Measurements from ENCODE around the gene SREBF1.

The SREBF1 gene

DNA sequence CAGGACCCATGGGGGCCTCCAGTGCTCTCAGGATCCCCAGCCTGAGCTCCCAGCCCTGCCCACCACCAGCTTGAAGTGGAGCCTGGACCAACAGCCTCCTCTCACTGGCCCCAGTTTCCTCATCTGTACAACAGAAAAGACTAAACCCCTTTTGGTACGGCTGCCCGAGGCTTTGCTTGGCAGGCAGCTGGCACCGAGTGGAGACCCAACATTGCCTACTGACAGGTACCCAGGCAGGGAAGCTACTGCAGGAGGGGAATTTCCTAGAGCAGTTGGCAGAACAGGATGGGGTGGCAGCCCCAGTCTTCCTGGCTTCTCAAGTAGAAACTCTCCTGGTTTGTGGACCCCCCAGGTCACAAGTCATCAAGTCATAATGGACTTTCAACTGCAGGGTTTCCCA is 14.2 kb downstream of the SREBF1 start:
- DNase-seq = no peak

DNA sequence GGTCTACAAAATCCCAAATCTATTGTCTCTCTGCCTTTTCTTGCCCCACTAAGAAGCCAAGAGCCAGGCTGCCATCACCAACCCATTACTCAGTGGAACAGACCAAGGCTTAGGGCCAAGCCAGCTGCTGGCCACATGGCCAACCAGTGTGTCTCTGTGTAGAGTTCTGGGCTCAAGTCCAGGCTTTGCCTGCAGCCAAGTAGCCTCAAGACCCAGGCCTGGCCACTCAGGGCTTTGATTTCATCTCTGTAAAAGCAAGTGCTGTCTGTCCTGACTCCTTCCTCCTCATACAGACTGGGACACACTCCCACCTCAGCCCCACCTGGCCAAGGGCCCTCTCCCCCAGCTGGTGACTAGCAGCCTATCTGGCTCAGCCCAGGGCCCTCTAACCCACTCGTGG is 14.6 kb downstream of the SREBF1 start:
- no peak for DNase-seq

DNA sequence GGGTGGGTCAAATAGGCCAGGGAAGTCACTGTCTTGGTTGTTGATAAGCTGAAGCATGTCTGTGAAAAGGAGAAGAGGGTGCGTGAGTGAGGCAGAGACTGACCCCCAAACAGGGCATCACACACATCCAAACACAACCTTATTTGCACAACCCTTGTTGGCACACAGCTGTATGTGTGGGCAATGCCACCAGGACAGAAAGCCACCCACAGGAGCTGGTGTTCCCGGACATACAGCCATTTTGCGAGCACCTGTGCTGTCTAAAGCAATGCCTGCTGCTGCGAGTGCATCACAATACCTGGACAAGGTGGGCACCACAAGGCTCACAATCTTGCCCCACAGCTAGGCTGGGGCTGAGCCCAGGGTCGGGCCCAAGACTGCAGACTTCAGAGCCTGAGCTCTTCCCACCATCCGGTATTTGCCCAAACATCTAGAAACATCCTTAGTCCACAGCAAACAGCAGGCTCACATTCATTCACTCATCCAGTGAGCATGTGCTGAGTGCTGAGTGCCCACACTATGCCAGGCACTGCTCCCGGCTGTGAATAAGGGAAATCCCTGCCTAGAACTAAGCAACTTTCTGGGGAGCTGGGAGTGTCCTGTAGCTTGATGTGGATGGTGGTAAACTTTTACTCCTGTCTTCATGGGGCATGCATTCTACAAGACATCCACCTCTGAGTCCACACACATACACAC is 16.2 kb downstream of the SREBF1 start:
- DNase-seq = no peak

DNA sequence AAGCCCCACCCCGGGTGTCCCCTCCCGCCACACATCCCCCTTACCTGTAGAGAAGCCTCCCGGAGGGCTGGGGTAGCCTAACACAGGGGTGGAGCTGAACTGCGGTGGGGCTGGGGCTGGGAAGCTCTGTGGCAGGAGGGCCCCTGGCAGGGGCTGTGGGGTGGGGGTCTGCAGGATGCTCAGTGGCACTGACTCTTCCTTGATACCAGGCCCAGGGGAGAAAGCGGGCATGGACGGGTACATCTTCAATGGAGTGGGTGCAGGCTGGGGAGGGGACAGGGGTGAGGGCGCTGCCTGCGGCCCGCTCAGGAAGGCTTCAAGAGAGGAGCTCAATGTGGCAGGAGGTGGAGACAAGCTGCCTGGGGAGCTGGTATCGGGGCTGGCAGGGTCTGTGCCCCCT is 16.7 kb downstream of the SREBF1 start:
- no peak for DNase-seq

DNA sequence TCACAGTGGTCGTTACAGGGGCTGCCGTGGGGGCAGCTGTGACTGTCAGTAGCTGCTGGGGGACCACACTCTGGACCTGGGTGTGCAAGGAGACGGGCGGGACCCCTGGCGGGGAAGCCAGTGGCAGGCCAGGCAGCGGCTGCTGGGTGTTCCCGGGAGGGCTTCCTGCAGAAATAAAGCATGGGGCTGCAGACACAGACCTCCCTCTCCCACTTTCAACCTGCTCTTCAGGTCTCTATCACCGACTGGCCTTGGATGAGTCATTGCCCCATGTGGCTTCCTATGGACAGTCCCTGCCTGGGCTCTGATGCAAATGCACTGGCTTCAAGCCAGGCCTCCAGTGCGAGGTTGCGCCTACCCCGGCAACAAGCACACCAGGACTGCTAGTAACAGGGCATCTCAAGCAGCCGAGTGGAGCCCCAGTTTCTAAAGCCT is 17.2 kb downstream of the SREBF1 start:
- DNase-seq = no peak

DNA sequence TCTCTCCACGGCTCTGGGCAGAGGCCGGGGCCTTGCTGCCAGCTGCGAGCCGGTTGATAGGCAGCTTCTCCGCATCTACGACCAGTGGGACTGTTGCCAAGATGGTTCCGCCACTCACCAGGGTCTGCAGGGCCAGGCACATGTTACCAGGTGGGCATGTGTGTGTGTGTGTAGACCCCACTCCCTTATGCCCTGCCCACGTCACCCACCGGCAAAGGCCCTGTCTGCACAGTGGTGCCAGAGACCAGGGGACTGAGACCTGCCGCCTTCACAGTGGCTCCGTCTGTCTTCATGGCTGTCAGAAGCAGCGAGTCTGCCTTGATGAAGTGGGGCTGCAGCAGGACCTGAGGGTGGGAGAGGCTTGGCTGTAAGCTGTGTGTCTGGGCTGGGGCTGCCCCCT is 17.7 kb downstream of the SREBF1 start:
- DNase-seq = no peak

DNA sequence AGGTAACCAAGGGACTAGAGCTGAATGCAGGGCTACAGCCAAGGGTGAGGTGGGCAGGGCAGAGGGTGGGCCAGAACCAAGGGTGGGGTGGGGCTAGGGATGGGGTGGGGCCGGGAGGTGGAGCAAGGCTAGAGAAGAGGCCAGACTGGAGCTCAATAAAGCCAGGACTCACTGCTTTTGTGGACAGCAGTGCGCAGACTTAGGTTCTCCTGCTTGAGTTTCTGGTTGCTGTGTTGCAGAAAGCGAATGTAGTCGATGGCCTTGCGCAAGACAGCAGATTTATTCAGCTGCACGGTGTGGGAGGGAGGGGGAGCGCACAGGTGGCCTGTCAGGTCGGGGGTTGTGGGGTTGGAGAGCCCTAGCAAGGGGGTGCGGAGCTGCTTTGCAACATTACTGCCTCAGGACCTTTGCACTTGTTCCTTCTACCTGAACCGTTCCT is 18.7 kb downstream of the SREBF1 start:
- no peak for DNase-seq

DNA sequence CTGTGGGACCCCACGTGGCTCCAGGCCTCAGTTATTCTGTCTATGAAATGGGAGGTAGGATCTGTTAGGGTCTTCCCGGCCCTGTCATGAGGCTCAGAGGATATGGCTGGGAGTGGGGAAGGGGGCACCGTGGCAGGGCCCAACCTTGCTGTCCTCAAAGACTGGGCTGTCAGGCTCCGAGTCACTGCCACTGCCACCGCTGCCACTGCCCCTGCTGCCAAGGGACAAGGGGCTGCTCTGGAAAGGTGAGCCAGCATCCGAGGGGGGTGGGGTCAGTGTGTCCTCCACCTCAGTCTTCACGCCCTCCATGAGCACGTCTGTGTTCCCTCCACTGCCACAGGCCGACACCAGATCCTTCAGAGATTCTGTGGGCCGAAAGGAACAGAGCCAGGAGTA is 19.2 kb downstream of the SREBF1 start:
- DNase-seq = no peak

DNA sequence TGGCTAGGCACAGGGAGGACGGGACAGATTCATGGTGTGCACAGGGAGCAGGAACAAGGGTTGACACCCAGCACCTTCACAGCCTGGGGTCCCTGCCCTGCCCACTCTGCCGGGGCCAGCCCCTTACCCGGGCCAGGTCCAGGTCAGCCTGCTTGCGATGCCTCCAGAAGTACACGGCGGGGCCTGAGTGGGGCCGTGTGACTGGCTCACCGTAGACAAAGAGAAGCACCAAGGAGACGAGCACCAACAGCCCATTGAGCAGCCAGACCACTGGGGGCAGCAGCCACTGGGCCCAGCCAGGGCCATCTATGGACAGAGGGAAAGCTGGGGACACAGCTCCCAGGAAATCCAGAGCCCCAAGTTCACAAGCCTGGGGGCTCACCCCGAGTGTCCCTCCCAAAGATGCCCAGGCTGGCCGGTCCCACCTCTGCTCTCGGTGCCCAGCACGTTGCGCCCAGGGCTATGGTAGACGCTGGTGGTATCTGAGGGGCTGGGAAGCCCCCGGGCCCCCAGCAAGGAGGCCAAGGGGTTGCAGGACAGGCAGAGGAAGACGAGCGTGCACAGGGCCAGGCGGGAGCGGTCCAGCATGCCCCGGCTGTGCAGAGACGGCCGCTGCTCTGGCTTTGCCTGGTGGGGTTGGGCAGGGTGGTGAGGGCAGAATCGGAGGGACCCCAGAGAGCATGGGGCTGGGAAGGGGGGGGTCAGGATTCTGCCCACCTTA is 19.8 kb downstream of the SREBF1 start:
- no peak for DNase-seq

DNA sequence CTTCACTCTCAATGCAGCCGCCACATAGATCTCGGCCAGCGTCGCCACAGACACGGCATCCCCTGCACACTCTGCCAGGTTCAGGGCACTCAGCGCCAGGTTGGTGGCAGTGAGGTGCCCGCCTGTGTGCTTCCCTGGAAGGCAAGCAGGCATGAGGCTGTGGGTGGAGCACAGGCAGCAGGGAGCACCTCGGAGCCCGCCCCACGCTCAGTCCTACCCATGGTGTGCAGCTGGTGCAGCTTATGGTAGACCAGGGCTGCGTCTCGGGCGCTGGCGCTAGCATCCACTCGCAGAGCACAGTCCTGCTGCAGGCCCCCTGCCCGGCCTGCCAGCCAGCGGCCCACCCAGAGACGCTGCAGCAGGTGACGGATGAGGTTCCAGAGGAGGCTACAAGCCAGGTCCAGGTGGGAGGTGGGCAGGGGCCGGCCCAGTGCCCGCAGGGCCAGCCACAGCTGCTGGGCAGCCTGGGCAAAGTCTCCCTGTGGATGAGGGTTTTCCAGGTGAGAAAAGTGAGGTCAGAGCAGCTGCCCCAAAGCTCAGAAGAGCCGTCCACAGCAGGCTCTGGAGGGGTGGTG is 20.5 kb downstream of the SREBF1 start:
- DNase-seq = no peak

DNA sequence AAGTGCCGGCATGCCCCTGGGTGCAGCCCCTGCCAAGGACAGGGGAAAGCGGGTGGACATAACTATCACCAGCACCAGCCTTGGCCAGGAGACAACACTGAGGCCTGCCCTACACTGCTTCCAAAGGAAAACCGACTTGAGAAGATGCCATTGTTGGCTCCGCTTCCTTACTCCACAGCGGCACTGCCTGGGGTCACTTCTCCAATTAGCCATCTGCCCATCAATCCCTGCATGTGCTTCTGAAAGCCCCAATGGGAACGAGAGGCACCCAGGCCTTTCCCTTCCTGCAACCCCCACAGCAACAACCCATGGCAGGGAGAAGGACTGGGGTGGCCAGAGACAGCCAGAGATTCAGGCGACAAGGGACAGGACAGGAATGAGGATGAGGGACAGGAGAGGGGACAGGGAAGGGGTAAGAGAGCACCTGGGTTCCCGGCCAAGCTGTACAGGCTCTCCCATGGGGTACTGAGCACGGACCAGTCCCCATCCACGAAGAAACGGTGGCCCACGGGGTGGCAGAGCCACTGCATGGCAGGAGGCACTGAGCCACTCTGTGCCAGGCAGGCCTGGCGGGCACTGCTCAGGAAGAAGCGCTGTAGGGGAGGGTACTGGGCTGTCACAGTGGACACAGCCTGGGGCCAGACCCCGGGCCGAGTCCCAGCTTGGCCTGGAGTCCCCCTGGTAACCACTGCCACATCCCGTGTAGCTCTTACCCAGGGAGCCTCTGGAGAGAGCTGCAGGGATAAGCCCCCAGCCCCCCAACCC is 21.2 kb downstream of the SREBF1 start:
- DNase-seq = no peak

DNA sequence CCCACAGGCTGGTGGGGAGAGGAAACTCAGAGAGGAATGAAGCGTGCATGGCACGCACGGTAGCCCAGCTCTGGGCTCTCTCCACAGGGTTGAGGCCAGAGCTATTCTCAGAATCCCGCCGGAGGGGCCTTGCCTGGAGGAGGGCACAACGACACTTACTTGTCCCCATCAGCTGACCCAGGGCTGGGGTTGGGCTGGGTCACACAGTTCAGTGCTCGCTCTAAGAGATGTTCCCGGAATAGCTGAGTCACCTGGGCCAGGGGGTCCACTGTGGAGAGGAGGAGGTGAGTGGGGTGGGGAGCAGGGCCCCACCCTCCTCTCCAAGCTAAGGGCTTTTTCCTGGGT is 21.8 kb downstream of the SREBF1 start:
- DNase-seq = no peak

DNA sequence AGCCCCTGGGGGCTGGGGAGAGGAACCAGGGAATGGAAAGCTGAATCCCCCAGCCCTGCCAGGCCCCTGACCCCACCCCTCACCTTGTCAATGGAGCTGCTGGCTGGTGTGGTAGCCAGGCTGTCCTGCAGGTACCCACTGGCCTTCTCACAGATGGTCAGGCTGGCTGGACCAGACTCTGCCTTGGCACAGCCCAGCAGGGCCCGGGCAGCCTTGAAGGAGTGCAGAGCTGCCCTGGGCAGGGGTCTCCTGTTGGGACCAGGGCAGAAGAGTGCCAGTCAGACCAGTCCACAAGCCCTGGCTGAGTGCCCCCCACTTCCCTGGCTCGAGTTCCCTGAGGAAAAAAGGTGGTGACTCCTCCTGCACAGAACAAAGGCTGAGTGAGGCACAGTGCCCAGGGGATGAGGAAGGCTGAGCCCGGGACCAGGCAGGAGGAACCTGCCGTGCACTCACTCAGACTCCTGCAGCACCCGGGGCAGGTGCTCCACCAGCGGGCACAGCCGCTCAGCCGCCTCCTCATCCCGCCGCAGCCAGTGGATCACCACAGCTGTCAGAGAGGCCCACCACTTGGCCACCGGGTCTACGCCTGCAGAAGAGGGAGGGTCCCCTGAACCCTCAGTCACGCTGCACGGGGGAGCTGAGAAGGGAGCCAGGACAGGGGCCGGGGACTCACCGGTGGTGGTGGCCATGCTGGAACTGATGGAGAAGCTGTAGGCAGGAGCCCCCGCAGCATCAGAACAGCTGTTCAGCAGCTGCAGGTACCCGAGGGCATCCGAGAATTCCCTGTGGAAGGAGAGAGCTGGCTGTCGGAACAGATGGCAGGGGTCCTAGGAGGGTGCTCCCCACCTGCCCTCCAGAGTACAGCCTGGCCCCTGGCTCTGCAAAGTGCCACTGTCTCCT is 22.4 kb downstream of the SREBF1 start:
- no peak for DNase-seq

DNA sequence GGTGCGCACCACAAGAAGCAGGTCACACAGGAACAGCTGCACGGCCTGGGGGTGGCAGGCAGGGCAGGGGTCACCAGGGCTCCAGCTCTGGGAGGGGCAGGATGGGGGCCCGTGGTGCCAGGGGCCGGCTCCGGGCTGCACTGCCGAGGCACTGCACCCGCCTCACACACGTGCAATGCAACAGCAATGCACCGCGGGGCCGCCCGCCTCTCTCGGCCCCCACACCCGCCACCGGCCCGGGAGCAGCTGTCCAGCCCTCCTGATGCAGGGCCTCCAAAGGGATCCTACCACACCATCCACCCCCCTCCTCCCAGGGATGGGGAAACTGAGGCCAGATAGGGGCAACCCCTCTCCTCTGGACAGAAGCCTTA is 23.1 kb downstream of the SREBF1 start:
- DNase-seq = no peak

DNA sequence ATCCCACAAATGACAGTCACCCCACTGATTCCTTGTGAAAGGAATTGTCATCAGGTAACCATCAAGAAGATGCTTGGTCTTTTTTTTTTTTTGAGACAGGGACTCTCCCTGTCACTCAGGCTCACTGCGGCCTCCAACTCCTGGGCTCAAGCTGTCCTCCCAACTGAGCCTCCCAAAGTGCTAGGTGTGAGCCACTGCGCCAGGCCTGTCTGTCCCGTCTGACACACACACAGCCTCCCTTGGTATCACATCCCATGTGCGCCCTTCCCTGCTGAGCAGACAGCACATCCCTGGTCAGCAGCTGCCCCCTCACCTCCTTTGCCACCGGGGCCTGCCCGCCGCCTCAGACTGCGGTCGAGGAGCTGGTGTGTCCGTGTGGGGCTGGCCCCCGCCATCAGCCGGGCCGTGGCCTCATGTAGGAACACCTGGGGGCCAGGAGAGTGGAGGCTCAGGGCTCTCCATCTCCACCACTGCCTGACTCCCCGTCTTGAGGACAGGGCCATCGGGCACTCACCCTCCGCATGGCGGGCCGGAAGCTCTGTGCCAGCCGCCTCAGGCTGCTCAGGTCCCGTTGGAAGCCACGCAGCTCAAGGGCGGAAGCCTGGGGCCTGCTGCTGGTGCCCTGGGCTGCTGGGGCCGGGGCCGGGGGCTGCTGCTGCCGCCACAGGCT is 23.6 kb downstream of the SREBF1 start:
- DNase-seq = no peak

DNA sequence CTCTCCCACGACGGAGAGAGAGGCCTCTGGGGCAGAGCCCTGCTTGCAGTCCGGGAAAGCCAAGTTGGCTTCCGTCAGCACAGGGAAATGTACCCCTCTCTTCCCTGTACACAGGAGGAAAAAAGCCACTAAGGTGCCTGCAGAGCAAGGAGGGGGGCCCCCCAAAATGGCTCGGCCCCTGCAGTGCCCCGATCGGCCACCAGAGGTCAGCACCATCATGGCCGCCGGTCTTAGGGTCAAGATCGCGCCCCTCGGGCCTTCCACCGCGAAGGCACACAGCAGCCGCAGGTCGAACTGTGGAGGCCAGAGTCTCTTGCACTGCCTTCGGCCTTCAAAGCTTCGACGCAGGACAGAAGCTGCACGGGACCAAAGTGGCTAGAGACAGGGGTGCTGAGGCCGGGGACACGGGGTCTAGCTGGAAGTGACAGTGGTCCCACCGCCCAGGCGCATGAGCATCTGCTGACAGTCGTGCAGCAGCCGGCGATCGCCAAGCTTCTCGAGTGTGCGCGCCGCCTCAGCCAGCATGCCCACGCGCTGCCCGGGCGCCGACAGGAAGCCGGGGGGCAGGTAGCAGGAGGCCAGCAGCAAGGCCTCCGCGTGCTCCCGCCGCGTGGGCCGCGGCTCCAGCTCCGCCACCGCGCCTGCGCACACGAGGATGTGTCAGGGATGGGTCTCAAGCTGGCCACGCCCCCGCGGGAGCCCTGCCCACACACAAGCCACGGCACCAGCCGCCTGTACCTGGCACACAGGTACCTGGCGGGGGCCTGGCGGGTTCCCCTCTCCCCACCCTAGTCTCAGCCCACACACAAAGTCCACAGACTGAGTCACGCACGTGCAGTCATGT is 24.4 kb downstream of the SREBF1 start:
- peak; percentile 21 for DNase-seq

DNA sequence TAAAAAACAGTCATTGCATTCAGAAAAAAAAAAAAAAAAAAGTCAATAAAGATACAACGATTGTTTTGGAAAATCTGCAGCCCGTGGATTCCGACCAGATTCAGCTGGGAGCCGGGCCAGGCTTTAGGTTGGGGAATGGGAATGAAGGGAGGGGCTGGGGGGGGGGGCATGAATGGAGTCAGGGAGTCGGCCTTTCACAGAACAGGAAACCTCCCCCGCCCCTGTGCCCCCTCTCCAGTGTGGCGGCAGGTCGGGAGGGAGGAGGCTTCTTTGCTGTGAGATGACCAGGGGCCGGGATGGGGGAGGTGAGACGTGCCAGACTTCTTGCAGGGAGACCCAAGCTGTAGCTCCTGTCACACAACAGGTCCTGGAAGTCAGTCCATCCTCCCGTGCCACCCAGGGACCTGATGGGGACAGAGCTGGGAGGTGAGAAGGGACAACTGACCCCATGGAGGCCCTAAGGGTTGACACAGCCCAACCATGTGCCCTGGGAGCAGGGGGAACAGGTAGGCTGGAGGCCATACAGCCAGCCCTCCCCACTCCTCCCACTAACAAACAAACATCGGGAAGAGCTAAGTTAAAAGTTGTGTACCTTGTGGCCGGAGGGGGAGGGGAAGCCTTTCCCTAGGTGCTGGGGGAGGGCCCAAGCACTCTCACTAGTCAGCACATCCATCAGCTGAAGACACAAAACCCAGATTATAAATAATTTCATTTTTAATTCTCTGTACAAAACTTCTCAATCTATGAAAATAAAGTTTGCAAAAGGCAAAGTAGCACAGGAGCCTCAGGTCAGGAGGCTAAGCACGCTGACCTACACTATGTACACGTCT is 25.2 kb downstream of the SREBF1 start:
- no peak for DNase-seq

DNA sequence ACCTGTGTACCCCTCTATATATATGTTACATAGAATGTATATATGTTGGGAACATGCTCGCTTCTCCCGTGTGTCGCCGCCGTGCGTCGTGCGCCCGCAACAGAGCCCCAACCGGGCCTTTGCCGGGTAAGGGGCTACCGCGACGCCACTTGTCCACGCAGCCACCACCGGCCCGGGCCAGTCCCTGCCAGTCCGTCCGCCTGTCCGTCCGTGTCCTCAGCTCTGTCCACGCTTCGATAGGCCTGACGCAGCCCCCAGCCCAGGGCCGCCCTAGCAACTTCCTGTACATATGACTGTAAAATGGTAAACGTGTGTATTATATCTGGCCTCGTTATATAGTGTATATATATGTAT is 25.9 kb downstream of the SREBF1 start:
- DNase-seq = no peak

DNA sequence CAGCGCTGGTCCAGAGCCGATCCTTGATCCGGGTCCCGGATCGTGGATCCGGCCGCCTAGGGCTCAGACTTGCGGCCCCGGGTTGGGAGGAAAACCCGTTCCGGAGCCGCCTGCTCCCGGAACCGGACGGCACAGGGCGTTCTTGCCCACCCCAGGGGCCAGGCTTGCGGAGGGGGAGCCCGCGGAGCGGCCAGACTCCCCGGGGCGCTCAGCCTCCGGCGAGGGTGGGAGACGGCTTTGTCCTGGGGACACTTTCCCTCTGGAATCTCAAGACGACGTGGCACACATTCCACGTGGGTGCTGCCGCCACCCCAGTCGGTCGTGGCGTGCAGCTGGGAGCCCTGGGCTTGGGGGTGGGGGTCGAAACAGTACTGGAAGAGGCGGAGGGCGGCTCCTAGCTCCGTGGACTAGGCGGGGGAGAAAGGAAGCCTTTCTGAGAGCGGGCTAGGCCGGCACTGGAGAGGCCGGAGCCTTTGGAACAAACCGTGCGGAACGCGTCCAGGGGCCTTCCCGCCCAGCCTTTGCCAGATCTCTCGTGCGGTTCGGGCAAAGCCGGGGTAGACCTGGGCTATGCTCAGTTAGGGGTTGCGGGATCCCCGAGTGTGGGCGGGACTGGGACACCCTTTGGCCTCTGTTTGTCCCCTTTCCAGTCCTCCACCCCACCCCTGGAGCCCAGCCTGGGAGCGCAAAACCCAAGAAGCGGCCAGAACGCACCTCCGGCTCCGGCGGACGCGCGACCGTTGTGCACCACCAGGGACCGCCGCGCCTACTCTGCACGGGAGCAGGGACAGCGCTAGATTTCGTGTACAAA is 26.5 kb downstream of the SREBF1 start:
- DNase-seq = no peak
